IPS-18a (cell line): ENCODE results near the gene MRPL54.

ENCODE experiments used
- H3K27ac ChIP-seq: one replicate; pipeline ENCODE4 v1.5.1; 2013; ENCODE audit warnings: low read length
- H3K27me3 ChIP-seq: one replicate; pipeline ENCODE4 v1.6.1; 2013; ENCODE audit warnings: mild to moderate bottlenecking, low read length; ENCODE audit not compliant: control insufficient read depth, insufficient read depth
- H3K36me3 ChIP-seq: one replicate; pipeline ENCODE4 v1.6.1; 2013; ENCODE audit warnings: low read depth, low read length; ENCODE audit not compliant: control insufficient read depth
- H3K4me1 ChIP-seq: one replicate; pipeline ENCODE4 v1.6.1; 2013; ENCODE audit warnings: low read depth, low read length; ENCODE audit not compliant: control insufficient read depth
- H3K4me3 ChIP-seq: one replicate; pipeline ENCODE4 v1.5.1; 2013; ENCODE audit warnings: low read length
- H3K9ac ChIP-seq: one replicate; pipeline ENCODE4 v1.6.1; 2013; ENCODE audit warnings: mild to moderate bottlenecking, low read length, moderate library complexity
- H3K9me3 ChIP-seq: one replicate; pipeline ENCODE4 v1.6.1; 2013; ENCODE audit warnings: low read depth, low read length; ENCODE audit not compliant: control insufficient read depth

MRPL54 gene

DNA sequence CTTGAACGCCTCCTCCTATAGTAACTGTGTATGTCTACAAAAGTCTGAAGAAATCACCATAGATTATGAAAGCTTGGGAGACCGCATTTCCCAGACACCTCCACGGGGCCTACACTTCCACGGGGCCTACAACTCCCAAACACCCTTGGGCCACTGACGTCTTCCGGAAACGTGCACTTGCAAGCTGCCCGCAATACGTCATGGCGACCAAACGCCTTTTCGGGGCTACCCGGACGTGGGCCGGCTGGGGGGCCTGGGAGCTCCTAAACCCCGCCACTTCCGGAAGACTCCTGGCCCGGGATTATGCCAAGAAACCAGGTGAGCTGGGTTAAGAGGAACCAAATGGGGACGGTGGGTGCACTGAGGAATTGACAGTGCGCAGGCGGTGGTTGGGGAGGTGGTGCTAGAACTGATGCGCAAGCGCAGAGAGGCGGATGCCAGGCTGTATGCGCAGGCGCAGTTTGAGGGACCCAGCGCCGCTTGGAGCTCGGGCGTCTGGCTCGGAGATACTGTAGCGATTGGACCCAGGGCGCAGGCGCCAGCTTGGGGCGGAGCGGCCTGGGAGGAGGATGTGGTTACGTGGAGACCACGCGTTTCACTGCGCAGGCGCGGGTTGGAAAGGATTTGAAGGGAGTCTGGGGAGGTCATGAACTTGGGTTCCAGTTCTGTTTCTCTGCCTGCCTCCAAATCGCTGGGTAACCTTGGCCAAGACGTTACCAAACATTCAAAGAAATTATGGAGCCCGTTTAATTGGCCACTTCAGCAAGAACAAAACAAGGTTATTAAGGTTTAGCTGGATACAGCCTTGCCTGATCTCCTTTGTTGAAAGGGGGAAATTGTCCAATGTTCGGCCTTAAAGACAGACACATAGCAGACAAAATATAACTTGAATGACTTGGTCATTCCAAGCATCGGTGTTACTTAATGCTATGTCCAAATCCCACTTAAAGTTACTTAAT, at the start of gene MRPL54:
Gene MRPL54 (plus strand): TSS at position 182 of the 959 bp plus-strand sequence. CDS start 19 bp downstream, at position 201.
- H3K4me1 ChIP-seq = no peaks in the 10 kb centered on the region
- H3K36me3 ChIP-seq = peaks cover 11% of the 10 kb centered on the region
- peak within 1 kb of the TSS; percentile 90 for H3K9ac ChIP-seq
- H3K27ac ChIP-seq = peak within 1 kb of the TSS; percentile 68
- no peaks in the 10 kb centered on the region for H3K27me3 ChIP-seq
- peak within 1 kb of the TSS; percentile 99 for H3K4me3 ChIP-seq
- no peaks in the 10 kb centered on the region for H3K9me3 ChIP-seq

DNA sequence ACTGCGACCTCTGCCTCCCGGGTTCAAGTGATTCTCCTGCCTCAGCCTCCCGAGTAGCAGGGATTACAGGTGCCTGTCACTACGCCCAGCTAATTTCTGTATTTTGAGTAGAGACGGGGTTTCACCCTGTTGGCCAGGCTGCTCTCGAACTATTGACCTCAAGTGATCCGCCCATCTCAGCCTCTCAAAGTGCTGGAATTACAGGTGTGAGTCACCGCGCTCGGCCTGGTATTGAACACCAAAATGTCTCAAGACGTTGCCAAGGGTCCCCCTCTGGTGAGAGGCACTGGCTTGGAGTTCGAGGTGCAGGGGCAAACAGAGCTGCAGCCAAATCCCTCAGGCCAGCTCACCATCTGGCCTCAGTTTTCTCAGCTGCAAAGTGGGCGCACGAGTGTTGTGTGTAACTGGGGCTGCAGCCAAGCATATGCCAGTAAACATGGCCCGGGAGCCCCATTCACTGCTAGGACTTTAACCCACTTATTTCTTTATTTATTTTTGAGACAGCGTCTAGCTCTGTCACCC, 46.3 kb upstream of the MRPL54 start:
- no peaks in the 10 kb centered on the region for H3K4me1 ChIP-seq
- H3K27ac ChIP-seq = no peak overlapping the region
- no peaks in the 10 kb centered on the region for H3K36me3 ChIP-seq
- H3K9me3 ChIP-seq = no peaks in the 10 kb centered on the region
- no peaks in the 10 kb centered on the region for H3K27me3 ChIP-seq
- H3K9ac ChIP-seq = no peak overlapping the region
- no peak overlapping the region for H3K4me3 ChIP-seq

DNA sequence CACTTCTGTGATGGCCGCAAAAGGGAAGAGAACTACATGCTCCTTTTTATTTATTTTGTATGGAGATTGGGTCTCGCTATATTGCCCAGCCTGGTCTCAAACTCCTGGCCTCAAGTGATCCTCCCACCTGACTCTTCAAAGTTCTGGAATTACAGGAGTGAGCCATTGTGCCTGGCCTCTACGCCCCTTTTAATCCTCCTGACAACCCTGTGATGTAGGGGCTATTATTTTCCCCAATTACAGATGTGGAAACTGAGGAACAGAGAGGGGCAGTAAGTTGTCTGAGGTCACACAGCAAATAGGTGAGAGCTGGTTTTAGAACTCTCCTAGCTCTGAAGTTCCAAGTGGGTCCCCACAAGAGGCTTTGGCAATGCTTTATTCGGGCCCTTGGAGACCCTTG, 42.6 kb upstream of the MRPL54 start:
- Histone ChIP-seq H3K9ac (no peak overlapping the region), H3K36me3 (no peaks in the 10 kb centered on the region), H3K4me1 (peaks cover 3% of the 10 kb centered on the region), H3K9me3 (no peaks in the 10 kb centered on the region), H3K27ac (no peak overlapping the region), H3K27me3 (peaks cover 7% of the 10 kb centered on the region), H3K4me3 (no peak overlapping the region)

DNA sequence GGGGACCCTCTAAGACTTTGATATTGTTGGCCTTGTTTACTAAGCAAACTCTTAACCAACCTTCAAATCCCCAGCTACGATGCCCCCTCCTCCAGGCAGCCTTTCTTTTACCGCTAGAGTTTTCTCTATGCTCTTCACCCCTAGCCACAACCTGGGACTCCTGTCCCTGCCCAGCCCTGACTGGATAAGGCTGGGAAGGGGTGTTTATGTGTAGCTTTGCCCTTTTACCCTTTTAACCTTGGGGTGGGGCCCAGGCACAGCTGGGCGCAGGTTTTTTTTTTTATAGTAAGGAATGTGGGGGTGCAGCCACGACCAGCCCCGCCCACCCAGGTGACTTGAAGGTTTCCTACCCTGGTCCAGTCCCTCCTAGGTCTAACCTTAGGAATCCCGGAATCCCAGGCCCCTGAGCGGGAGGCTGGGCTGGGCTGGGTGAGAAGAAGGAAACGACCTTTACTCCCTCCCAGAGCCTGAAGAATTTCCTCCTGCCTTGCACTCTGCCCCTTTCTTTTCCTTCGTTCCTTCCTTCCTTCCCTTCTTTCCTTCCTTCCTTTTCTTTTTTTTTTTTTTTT, 42.0 kb upstream of the MRPL54 start:
- no peak overlapping the region for H3K9ac ChIP-seq
- no peaks in the 10 kb centered on the region for H3K9me3 ChIP-seq
- H3K4me3 ChIP-seq = no peak overlapping the region
- H3K4me1 ChIP-seq = peaks cover 3% of the 10 kb centered on the region
- H3K27ac ChIP-seq = no peak overlapping the region
- no peaks in the 10 kb centered on the region for H3K36me3 ChIP-seq
- peaks cover 7% of the 10 kb centered on the region for H3K27me3 ChIP-seq

DNA sequence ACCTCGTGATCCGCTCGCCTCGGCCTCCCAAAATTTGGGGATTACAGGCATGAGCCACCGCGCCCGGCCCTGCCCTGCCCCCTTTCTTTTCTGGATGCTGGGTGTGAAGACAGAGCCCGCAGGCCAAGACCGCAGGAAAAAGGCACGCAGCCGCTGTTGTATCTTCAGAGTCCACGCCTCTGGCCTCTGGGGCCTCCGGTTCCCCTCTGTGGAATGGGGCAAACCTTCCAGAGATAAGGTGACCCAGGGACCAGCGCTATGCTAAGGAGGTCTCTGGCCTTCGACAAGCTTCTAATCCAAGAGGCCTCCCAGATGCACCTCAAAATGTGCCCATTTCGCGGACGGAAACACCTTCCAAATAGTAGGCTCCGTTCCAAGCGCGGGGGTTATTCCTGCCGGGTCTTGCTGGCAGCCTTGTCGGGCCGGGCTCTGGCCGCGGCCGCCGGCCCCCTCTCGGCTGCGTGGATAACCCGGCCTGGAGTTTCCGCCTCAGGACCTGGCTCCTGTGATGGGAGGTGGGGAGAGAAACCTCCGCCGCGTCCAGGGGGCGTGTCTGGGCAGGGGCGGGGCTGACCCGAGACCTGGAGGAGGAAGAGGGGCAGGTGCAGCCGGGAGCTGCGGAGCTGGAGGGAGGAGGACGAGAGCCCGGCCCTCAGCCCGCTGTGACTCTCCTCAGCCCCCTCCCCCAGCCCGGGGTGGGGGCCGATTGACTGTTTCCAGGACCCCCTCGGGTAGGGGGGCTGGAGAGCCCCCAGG, 41.2 kb upstream of the MRPL54 start:
- H3K27me3 ChIP-seq = peaks cover 7% of the 10 kb centered on the region
- peak overlapping the region; percentile 64 for H3K4me3 ChIP-seq
- H3K36me3 ChIP-seq = no peaks in the 10 kb centered on the region
- H3K9me3 ChIP-seq = no peaks in the 10 kb centered on the region
- H3K27ac ChIP-seq = no peak overlapping the region
- H3K4me1 ChIP-seq = peaks cover 7% of the 10 kb centered on the region
- H3K9ac ChIP-seq = no peak overlapping the region

DNA sequence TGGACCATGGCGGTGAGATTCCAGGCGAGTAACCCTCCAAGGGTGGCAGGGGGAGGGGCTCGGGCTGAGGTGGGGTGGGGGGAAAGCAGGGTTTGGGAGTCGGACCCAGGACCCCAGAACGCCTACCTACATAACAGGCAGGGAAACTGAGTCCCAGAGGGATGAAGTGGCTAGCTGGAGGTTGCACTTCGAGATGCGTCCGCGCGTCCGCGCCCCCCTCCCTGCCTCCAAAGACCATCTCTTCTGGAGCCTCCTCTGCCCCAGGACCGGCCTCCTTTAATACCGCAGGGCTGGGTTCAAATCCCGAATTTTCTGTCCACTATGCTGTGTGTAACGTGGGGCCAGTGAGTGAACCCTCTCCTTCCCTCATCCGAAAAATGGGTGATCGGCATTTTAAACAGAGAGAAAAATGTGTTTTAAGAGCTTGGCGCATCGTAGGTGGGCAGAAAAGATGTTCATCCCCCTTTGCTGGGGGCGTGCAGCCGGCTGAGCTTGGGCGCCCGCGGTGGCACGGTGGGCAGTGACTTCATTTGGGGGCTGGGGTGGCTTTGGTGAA, 40.5 kb upstream of the MRPL54 start:
- H3K36me3 ChIP-seq = no peaks in the 10 kb centered on the region
- no peak overlapping the region for H3K27ac ChIP-seq
- H3K9ac ChIP-seq = no peak overlapping the region
- peak overlapping the region; percentile 64 for H3K4me3 ChIP-seq
- H3K4me1 ChIP-seq = peaks cover 7% of the 10 kb centered on the region
- H3K9me3 ChIP-seq = no peaks in the 10 kb centered on the region
- H3K27me3 ChIP-seq = peaks cover 7% of the 10 kb centered on the region

DNA sequence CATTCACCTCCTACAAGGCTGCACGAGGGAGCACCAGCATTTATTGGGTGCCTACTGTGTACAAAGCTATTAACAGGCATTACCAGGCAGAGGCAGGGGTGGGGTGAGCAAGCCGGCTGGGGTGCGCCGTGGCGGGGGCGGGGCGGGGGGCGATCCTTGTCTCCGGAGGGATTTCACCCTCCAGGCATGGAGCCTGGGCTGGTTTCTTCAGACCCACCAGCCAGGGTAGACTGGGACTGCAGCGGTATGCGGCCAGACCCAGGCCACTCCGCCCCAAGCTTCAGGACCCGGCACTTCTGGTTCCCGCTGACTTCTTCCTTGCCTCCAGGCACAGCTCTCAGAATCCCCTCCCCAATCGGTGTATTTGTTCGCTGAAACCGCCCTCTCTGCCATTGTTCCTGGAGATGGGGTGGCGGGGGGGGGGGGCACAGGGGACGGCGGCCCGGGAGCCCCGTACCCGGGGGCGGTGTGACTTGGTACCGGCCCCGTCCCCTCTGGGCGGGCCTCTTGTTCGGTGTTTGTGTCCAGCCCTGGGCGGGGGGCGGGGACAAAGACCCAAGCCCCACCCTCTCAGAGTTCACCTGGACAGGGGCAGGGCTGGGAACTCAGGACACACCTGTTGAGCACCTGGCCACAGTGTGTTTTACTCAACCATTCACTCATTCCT, 39.9 kb upstream of the MRPL54 start:
- no peak overlapping the region for H3K9ac ChIP-seq
- H3K9me3 ChIP-seq = no peaks in the 10 kb centered on the region
- no peak overlapping the region for H3K27ac ChIP-seq
- no peaks in the 10 kb centered on the region for H3K36me3 ChIP-seq
- H3K27me3 ChIP-seq = peaks cover 7% of the 10 kb centered on the region
- H3K4me3 ChIP-seq = peak overlapping the region; percentile 64
- peaks cover 7% of the 10 kb centered on the region for H3K4me1 ChIP-seq

DNA sequence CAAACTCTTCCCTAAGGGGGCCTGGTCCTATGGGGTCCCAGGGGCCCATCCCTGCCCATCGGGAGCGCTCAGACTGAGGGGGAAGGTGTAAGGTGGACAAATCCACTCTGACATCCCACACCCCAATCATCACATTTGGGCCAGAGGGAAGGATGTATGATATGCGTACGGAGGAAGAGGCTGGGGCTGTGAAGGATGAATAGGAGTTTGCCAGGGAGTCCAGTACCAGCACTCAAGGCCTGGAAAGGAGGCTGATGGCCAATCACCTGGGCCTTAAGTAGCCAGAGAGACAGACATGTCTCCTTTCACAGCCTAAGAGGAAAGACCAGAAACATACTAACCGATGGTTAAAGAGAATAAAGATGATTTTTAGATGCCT, 39.4 kb upstream of the MRPL54 start:
- Histone ChIP-seq H3K27ac (no peak overlapping the region), H3K9me3 (no peaks in the 10 kb centered on the region), H3K4me1 (peaks cover 7% of the 10 kb centered on the region), H3K36me3 (no peaks in the 10 kb centered on the region), H3K9ac (no peak overlapping the region), H3K27me3 (peaks cover 7% of the 10 kb centered on the region), H3K4me3 (no peak overlapping the region)

DNA sequence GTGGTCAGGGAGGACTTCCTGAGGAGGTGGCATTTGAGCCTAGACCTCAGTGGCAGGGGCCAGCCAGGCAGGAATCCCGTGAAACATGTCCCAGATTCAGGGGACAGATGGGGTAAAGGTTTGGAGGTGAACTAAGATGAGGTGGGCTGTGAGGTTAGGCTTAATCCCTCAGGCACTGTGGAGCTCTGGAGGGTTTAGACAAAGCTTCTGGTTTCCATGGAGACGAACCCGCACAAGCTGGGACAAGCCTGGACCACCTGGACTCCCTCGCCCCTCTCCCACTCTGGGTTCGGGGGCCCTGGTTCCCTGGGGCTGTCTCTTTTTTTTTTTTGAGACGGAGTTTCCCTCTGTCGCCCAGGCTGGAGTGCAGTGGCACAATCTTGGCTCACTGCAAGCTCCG, 38.6 kb upstream of the MRPL54 start:
- H3K36me3 ChIP-seq = no peaks in the 10 kb centered on the region
- H3K4me3 ChIP-seq = no peak overlapping the region
- H3K4me1 ChIP-seq = peaks cover 7% of the 10 kb centered on the region
- no peak overlapping the region for H3K9ac ChIP-seq
- no peak overlapping the region for H3K27ac ChIP-seq
- H3K9me3 ChIP-seq = no peaks in the 10 kb centered on the region
- peaks cover 7% of the 10 kb centered on the region for H3K27me3 ChIP-seq

DNA sequence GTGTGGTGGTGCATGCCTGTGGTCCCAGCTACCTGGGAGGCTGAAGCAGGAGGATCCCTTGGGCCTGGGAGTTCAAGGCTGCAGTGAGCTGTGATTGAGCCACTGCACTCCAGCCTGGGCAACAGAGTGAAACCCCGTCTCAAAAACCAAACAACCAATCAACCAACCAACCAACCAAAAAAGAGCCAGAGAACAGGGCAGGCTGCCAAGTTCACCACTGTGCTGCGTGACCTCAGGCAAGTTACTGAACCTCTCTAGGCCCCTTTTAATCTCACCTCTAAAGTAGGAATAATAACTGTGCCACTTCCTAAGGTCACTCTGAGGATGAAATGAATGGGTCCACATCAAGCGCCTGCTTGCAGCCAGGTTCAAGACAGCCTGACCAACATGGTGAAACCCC, 37.4 kb upstream of the MRPL54 start:
- Histone ChIP-seq H3K9me3 (no peaks in the 10 kb centered on the region), H3K4me3 (no peak overlapping the region), H3K27ac (no peak overlapping the region), H3K27me3 (peaks cover 7% of the 10 kb centered on the region), H3K9ac (no peak overlapping the region), H3K4me1 (peaks cover 7% of the 10 kb centered on the region), H3K36me3 (no peaks in the 10 kb centered on the region)
